Neutrophil (primary cell): ENCODE results near the gene CARD19.
A peak's percentile ranks its signal among the peaks of the same experiment; 100 is the strongest.

Experiments
- H3K27ac ChIP-seq: fragments of 200-600 bp; sonication (generic); 2 replicates; pipeline ENCODE4 v1.5.1; 2016; ENCODE audit warnings: mild to moderate bottlenecking, moderate library complexity
- H3K27me3 ChIP-seq: fragments of 200-600 bp; sonication (generic); 2 replicates; pipeline ENCODE4 v1.6.0; 2016; ENCODE audit warnings: mild to moderate bottlenecking
- H3K36me3 ChIP-seq: fragments of 200-600 bp; sonication (generic); 2 replicates; pipeline ENCODE4 v1.5.1; 2017
- H3K4me1 ChIP-seq, 2 experiments: fragments of 200-600 bp in 1 of 2; sonication (generic) in 1 of 2; 1 replicate in 1 of 2; 2 replicates in 1 of 2; pipeline versions ENCODE4 v1.5.1 to v1.6.1; 2013 to 2016; ENCODE audit warnings: low read depth in 1 of 2, low read length in 1 of 2, mild to moderate bottlenecking in 1 of 2, moderate library complexity in 1 of 2; ENCODE audit not compliant: control insufficient read depth in 1 of 2, insufficient read depth in 1 of 2
- H3K4me3 ChIP-seq, 2 experiments: fragments of 200-600 bp in 1 of 2; sonication (generic) in 1 of 2; 1 replicate in 1 of 2; 2 replicates in 1 of 2; pipeline ENCODE4 v1.5.1; 2013 to 2016; ENCODE audit warnings: low read depth in 1 of 2, low read length in 1 of 2, mild to moderate bottlenecking in 1 of 2, moderate library complexity in 1 of 2
- H3K9me3 ChIP-seq: fragments of 200-600 bp; sonication (generic); 2 replicates; pipeline ENCODE4 v1.5.1; 2016
- TF ChIP-seq, protein P1 (sequence below): fragments of 200-600 bp; sonication (generic); IDR thresholded peaks from 2 replicates; pipeline ENCODE4 v1.5.1; 2016; ENCODE audit warnings: antibody characterized with exemption

The CARD19 gene

DNA sequence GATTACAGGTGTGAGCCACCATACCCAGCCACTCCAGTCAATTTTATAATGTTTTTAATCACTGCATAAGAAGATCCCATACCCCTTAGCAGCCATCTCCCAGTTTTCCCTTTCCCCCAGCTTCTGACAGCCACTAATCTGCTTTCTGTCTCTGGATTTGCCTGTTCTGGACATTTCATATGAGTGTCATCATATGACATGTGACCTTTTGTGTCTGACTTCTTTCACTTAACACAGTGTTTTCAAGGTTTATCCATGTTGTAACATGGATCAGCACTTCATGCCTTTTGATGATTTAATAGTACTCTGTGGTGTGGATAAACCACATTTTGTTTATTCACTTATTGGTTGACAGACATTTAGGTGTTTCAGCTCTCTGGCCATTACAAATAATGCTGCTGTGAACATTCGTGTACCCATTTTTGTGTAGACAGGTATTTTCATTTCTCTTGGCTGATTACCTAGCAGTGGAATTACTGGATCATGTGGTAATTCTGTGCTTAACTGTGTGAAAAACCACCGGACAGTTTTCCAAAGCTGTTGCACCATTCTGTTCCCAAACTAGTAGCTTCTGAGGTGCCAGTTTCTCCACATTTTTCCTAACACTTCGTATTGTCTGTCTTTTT, 28.9 kb upstream of the CARD19 start:
- H3K27me3 ChIP-seq, result no peaks in the 10 kb centered on the region
- H3K4me3 ChIP-seq, result no peak overlapping the region
- peaks cover 53 to 56% of the 10 kb centered on the region in 2 experiments for H3K4me1 ChIP-seq
- H3K36me3 ChIP-seq, result peaks cover 12% of the 10 kb centered on the region
- peak overlapping the region; percentile 93 for H3K27ac ChIP-seq
- TF ChIP-seq, protein P1, sequence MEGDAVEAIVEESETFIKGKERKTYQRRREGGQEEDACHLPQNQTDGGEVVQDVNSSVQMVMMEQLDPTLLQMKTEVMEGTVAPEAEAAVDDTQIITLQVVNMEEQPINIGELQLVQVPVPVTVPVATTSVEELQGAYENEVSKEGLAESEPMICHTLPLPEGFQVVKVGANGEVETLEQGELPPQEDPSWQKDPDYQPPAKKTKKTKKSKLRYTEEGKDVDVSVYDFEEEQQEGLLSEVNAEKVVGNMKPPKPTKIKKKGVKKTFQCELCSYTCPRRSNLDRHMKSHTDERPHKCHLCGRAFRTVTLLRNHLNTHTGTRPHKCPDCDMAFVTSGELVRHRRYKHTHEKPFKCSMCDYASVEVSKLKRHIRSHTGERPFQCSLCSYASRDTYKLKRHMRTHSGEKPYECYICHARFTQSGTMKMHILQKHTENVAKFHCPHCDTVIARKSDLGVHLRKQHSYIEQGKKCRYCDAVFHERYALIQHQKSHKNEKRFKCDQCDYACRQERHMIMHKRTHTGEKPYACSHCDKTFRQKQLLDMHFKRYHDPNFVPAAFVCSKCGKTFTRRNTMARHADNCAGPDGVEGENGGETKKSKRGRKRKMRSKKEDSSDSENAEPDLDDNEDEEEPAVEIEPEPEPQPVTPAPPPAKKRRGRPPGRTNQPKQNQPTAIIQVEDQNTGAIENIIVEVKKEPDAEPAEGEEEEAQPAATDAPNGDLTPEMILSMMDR, result no peak
- H3K9me3 ChIP-seq, result no peaks in the 10 kb centered on the region

GRCh38 chr9:93068956-93069355, 27.1 kb upstream of the CARD19 start:
- TF ChIP-seq, protein P1, result no peak
- peak overlapping the region; percentile 31 for H3K27ac ChIP-seq

DNA sequence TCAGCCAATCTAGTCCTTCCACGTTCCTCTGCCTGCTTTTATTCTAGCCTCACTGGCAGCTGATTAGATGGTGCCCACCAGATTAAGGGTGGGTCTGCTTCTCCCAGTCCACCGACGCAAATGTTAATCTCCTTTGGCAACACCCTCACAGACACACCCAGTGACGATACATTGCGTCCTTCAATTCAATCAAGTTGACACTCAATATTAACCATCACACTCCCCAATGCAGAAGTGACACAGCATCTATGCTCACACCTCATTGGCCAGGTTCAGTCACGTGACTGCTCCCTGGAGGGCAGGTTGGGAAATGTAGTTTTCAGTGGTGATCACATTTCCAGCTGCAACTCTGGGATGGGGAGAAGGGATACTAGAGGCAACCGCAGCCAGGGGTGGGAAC, 24.6 kb upstream of the CARD19 start:
- TF ChIP-seq, protein P1, result no peak
- H3K4me3 ChIP-seq, result no peak overlapping the region
- peak overlapping the region; percentile 33 for H3K27ac ChIP-seq
- H3K9me3 ChIP-seq, result no peaks in the 10 kb centered on the region
- peaks cover 20 to 24% of the 10 kb centered on the region in 2 experiments for H3K4me1 ChIP-seq
- H3K27me3 ChIP-seq, result no peaks in the 10 kb centered on the region
- peaks cover 29% of the 10 kb centered on the region for H3K36me3 ChIP-seq

More at GRCh38 chr9:93068956-93069355, 27.1 kb upstream of the CARD19 start:
- H3K27me3 ChIP-seq, result no peaks in the 10 kb centered on the region
- no peak overlapping the region for H3K4me3 ChIP-seq
- H3K4me1 ChIP-seq, result peaks cover 35 to 41% of the 10 kb centered on the region in 2 experiments
- H3K9me3 ChIP-seq, result no peaks in the 10 kb centered on the region
- H3K36me3 ChIP-seq, result peaks cover 19% of the 10 kb centered on the region

GRCh38 chr9:93072383-93072795, 23.6 kb upstream of the CARD19 start:
- no peaks in the 10 kb centered on the region for H3K9me3 ChIP-seq
- peak overlapping the region; percentile 33 for H3K27ac ChIP-seq
- peaks cover 16 to 24% of the 10 kb centered on the region in 2 experiments for H3K4me1 ChIP-seq
- peaks cover 38% of the 10 kb centered on the region for H3K36me3 ChIP-seq
- TF ChIP-seq, protein P1, result no peak
- no peaks in the 10 kb centered on the region for H3K27me3 ChIP-seq
- H3K4me3 ChIP-seq, result no peak overlapping the region

GRCh38 chr9:93076101-93076791, 19.8 kb upstream of the CARD19 start:
- Histone ChIP-seq H3K4me1 (peaks cover 10 to 11% of the 10 kb centered on the region in 2 experiments), H3K9me3 (no peaks in the 10 kb centered on the region), H3K27ac (no peak overlapping the region), H3K4me3 (no peak overlapping the region), H3K27me3 (no peaks in the 10 kb centered on the region), H3K36me3 (peaks cover 63% of the 10 kb centered on the region)
- TF ChIP-seq, protein P1, result no peak
